Measurements from ENCODE around the gene TDP1.
"Not testable (repeated sequence)": the region's sequence is repeated elsewhere in the genome, so short reads cannot be mapped to it uniquely, and the experiment has no call there.

TDP1 gene

GRCh38 chr14:90005939-90006530, 50.3 kb downstream of the TDP1 start:
- DNase-seq (ENCODE audit: low read depth) = no peak
- no peak for TF ChIP-seq MYC (IDR thresholded peaks at IDR 0.05; ENCODE audit: low read depth, low read length)
- TF ChIP-seq CTCF (IDR thresholded peaks at IDR 0.05; ENCODE audit: low read depth, low read length) = no peak
- no peak for TF ChIP-seq POLR2A (IDR thresholded peaks at IDR 0.05; ENCODE audit: extremely low read depth, insufficient read length)
- TF ChIP-seq MAX (IDR thresholded peaks at IDR 0.05; ENCODE audit: low read depth, low read length) = no peak
- H3K4me3 ChIP-seq (ENCODE audit: low read depth, low read length) = no peak overlapping the region

- TF ChIP-seq POLR2A (IDR thresholded peaks at IDR 0.05; ENCODE audit: extremely low read depth, insufficient read length) (no peak), CTCF (IDR thresholded peaks at IDR 0.05; ENCODE audit: low read depth, low read length) (no peak), MYC (IDR thresholded peaks at IDR 0.05; ENCODE audit: low read depth, low read length) (no peak)
- no peak overlapping the region for H3K4me3 ChIP-seq (ENCODE audit: low read depth, low read length)
- DNase-seq (ENCODE audit: low read depth) = no peak
These were observed 61.6 kb downstream of the TDP1 start for GRCh38 chr14:90017371-90017770.

- DNase-seq (ENCODE audit: low read depth) = no peak
- no peak for TF ChIP-seq POLR2A (IDR thresholded peaks at IDR 0.05; ENCODE audit: extremely low read depth, insufficient read length)
- no peak for TF ChIP-seq MYC (IDR thresholded peaks at IDR 0.05; ENCODE audit: low read depth, low read length)
- TF ChIP-seq CTCF (IDR thresholded peaks at IDR 0.05; ENCODE audit: low read depth, low read length) = no peak
- TF ChIP-seq MAX (IDR thresholded peaks at IDR 0.05; ENCODE audit: low read depth, low read length) = no peak
- H3K4me3 ChIP-seq (ENCODE audit: low read depth, low read length) = no peak overlapping the region
These were observed 64.2 kb downstream of the TDP1 start for GRCh38 chr14:90019824-90020523.

- no peak for TF ChIP-seq CTCF (IDR thresholded peaks at IDR 0.05; ENCODE audit: low read depth, low read length)
- no peak for TF ChIP-seq MAX (IDR thresholded peaks at IDR 0.05; ENCODE audit: low read depth, low read length)
- TF ChIP-seq MYC (IDR thresholded peaks at IDR 0.05; ENCODE audit: low read depth, low read length) = no peak
- no peak for TF ChIP-seq POLR2A (IDR thresholded peaks at IDR 0.05; ENCODE audit: extremely low read depth, insufficient read length)
- H3K4me3 ChIP-seq (ENCODE audit: low read depth, low read length) = no peak overlapping the region
- no peak for DNase-seq (ENCODE audit: low read depth)
These were observed 67.6 kb downstream of the TDP1 start for GRCh38 chr14:90023176-90023896.

- DNase-seq (ENCODE audit: low read depth) = no peak
- TF ChIP-seq MAX (IDR thresholded peaks at IDR 0.05; ENCODE audit: low read depth, low read length) (no peak), POLR2A (IDR thresholded peaks at IDR 0.05; ENCODE audit: extremely low read depth, insufficient read length) (no peak), CTCF (IDR thresholded peaks at IDR 0.05; ENCODE audit: low read depth, low read length) (no peak), MYC (IDR thresholded peaks at IDR 0.05; ENCODE audit: low read depth, low read length) (no peak)
- H3K4me3 ChIP-seq (ENCODE audit: low read depth, low read length) = no peak overlapping the region
These were observed 69.2 kb downstream of the TDP1 start for GRCh38 chr14:90024910-90025309.

GRCh38 chr14:90026608-90027007, 70.9 kb downstream of the TDP1 start:
- not testable (repeated sequence) for H3K4me3 ChIP-seq (ENCODE audit: low read depth, low read length); DNase-seq (ENCODE audit: low read depth)

Measured in NB4 (cell line).